CD4-positive, alpha-beta T cell (primary cell): Measurements from ENCODE around the gene AMY2B. TPM values are rescaled to one million over a fixed set of nuclear protein-coding genes. Genes with fewer than 3 reads are reported as not detected.
"Not testable (repeated sequence)": the region's sequence is repeated elsewhere in the genome, so short reads cannot be mapped to it uniquely, and the experiment has no call there.

ENCODE experiments used
- ATAC-seq: fragments of 200-7000 bp; cut with Tn5 transposase; one replicate; pipeline ENCODE4 v1.10.0; 2022; ENCODE audit warnings: mild to moderate bottlenecking; ENCODE audit not compliant: poor library complexity
- CTCF ChIA-PET: fragments of 350-600 bp; sonication (Branson Sonifier 250); formaldehyde crosslinking; loops from one replicate; lab custom pipeline; 2021; ENCODE audit warnings: antibody characterized with exemption, inconsistent platforms; lab: Charles Lee
- POLR2A ChIA-PET: fragments of 350-600 bp; sonication (Branson Sonifier 250); formaldehyde crosslinking; loops from one replicate; lab custom pipeline; 2021; ENCODE audit warnings: antibody characterized with exemption, inconsistent platforms; lab: Charles Lee
- DNase-seq, 14 experiments: peaks; one replicate each; pipeline ENCODE4 v3.0.0-alpha.2; 2013 to 2020; ENCODE audit warnings: mixed read lengths in 2 of 14
- H3K27ac ChIP-seq, 2 donors: one replicate each; pipeline versions ENCODE4 v1.5.1 to v1.7.0; 2013; ENCODE audit warnings: low read length in 2 of 2, low read depth in 1 of 2, mild to moderate bottlenecking in 1 of 2
- H3K27me3 ChIP-seq, 2 experiments: 1 replicate in 1 of 2; 2 replicates in 1 of 2; pipeline versions ENCODE4 v1.6.1 to v1.7.0; 2013; ENCODE audit warnings: low read length in 2 of 2, control low read depth in 1 of 2, mild to moderate bottlenecking in 1 of 2, moderate library complexity in 1 of 2; ENCODE audit not compliant: insufficient read depth in 2 of 2, control insufficient read depth in 1 of 2
- H3K36me3 ChIP-seq: one replicate; pipeline ENCODE4 v1.6.1; 2013; ENCODE audit warnings: low read length, control low read depth; ENCODE audit not compliant: insufficient read depth
- H3K4me1 ChIP-seq: one replicate; pipeline ENCODE4 v1.6.1; 2013; ENCODE audit warnings: low read length, control low read depth; ENCODE audit not compliant: insufficient read depth
- H3K4me3 ChIP-seq: one replicate; pipeline ENCODE4 v1.5.1; 2013; ENCODE audit warnings: mild to moderate bottlenecking, low read length, moderate library complexity
- H3K9me3 ChIP-seq, 2 experiments: 1 replicate in 1 of 2; 2 replicates in 1 of 2; pipeline versions ENCODE4 v1.6.1 to v1.7.0; 2013; ENCODE audit warnings: low read length in 2 of 2, mild to moderate bottlenecking in 2 of 2, control low read depth in 1 of 2, moderate library complexity in 1 of 2; ENCODE audit not compliant: control insufficient read depth in 1 of 2, insufficient read depth in 1 of 2
- H3K27ac Mint-ChIP-seq: one replicate; pipeline ENCODE4 v1.8.0; 2020; ENCODE audit warnings: mixed read lengths
- H3K27me3 Mint-ChIP-seq: one replicate; pipeline ENCODE4 v1.8.0; 2021; ENCODE audit warnings: mixed read lengths
- H3K36me3 Mint-ChIP-seq: one replicate; pipeline ENCODE4 v1.8.0; 2021; ENCODE audit warnings: low read depth, mixed read lengths
- H3K4me1 Mint-ChIP-seq: one replicate; pipeline ENCODE4 v1.8.0; 2021; ENCODE audit warnings: low read depth, mixed read lengths
- H3K4me3 Mint-ChIP-seq: one replicate; pipeline ENCODE4 v1.8.0; 2020; ENCODE audit warnings: mild to moderate bottlenecking, mixed read lengths
- H3K9me3 Mint-ChIP-seq: one replicate; pipeline ENCODE4 v1.8.0; 2020; ENCODE audit warnings: mixed read lengths
- CTCF ChIP-seq: fragments of 200-600 bp; IDR thresholded peaks from one replicate; pipeline ENCODE4 v1.8.0; 2022; ENCODE audit warnings: antibody characterized with exemption, mild to moderate bottlenecking
- intact Hi-C, 2 experiments: fragments of 100-400 bp; cut with DNase I in 1 of 2; cut with micrococcal nuclease in 1 of 2; formaldehyde crosslinking; loops; one replicate each; pipeline versions ENCODE4 v1.15.1 to v1.9.0; 2023 to 2025; cut with DNase I, micrococcal nuclease
- total RNA-seq, 174 experiments: library from RNA in 2 of 174; stranded (reverse) in 2 of 174; gene quantifications; one replicate each; pipeline ENCODE4 v1.2.3 and lab custom pipeline; 2021 to 2026

The AMY2B gene
- total RNA-seq, 2 experiments from 2014 or later = 30.9 to 31.5 TPM

- Mint-ChIP-seq H3K36me3 (peaks cover 17% of the 10 kb centered on the region), H3K9me3 (no peaks in the 10 kb centered on the region), H3K27me3 (no peaks in the 10 kb centered on the region), H3K27ac (no peak overlapping the region), H3K4me1 (no peaks in the 10 kb centered on the region), H3K4me3 (no peak overlapping the region)
- intact Hi-C loops = no loop called here
- CTCF ChIA-PET = no interaction called here
- no peaks in the 10 kb centered on the region for H3K9me3 ChIP-seq
- no peaks in the 10 kb centered on the region for H3K36me3 ChIP-seq
- no peaks in the 10 kb centered on the region for H3K27me3 ChIP-seq
- ATAC-seq (no peak), DNase-seq (no peak)
- POLR2A ChIA-PET = no interaction called here
- H3K4me3 ChIP-seq = no peak overlapping the region
- H3K27ac ChIP-seq = no peak overlapping the region
- no peak for TF ChIP-seq CTCF
- H3K4me1 ChIP-seq = no peaks in the 10 kb centered on the region
Measured at GRCh38 chr1:103582464-103582863, 11.1 kb downstream of the AMY2B start.

- no peak overlapping the region for H3K27ac Mint-ChIP-seq
- no peaks in the 10 kb centered on the region for H3K27me3 Mint-ChIP-seq
- Histone ChIP-seq H3K27ac (no peak overlapping the region), H3K9me3 (peaks cover 0 to 7% of the 10 kb centered on the region in 2 experiments), H3K4me1 (no peaks in the 10 kb centered on the region), H3K4me3 (no peak overlapping the region), H3K36me3 (no peaks in the 10 kb centered on the region), H3K27me3 (no peaks in the 10 kb centered on the region)
- intact Hi-C loops = no loop called here
- CTCF ChIA-PET = no interaction called here
- POLR2A ChIA-PET = no interaction called here
- no peaks in the 10 kb centered on the region for H3K4me1 Mint-ChIP-seq
- peaks cover 7% of the 10 kb centered on the region for H3K36me3 Mint-ChIP-seq
- no peak for ATAC-seq
- no peak for DNase-seq
- peaks cover 3% of the 10 kb centered on the region for H3K9me3 Mint-ChIP-seq
- H3K4me3 Mint-ChIP-seq = no peak overlapping the region
- TF ChIP-seq CTCF = no peak
Measured at GRCh38 chr1:103583887-103584286, 12.5 kb downstream of the AMY2B start.

GRCh38 chr1:103584537-103584936 is 13.1 kb downstream of the AMY2B start:
- intact Hi-C loops = no loop called here
- H3K4me3 Mint-ChIP-seq = no peak overlapping the region
- POLR2A ChIA-PET = no interaction called here
- no peak overlapping the region for H3K27ac Mint-ChIP-seq
- H3K27me3 Mint-ChIP-seq = no peaks in the 10 kb centered on the region
- peaks cover 5% of the 10 kb centered on the region for H3K9me3 Mint-ChIP-seq
- Histone ChIP-seq H3K27me3 (no peaks in the 10 kb centered on the region), H3K9me3 (peaks cover 0 to 7% of the 10 kb centered on the region in 2 experiments), H3K27ac (no peak overlapping the region), H3K36me3 (no peaks in the 10 kb centered on the region), H3K4me3 (no peak overlapping the region), H3K4me1 (no peaks in the 10 kb centered on the region)
- ATAC-seq (no peak), DNase-seq (no peak)
- CTCF ChIA-PET = no interaction called here
- H3K36me3 Mint-ChIP-seq = peaks cover 7% of the 10 kb centered on the region
- H3K4me1 Mint-ChIP-seq = no peaks in the 10 kb centered on the region
- no peak for TF ChIP-seq CTCF

- H3K36me3 ChIP-seq, H3K27ac ChIP-seq, H3K4me3 ChIP-seq, H3K4me1 ChIP-seq, CTCF ChIA-PET, H3K27ac Mint-ChIP-seq, intact Hi-C loops, POLR2A ChIA-PET, H3K36me3 Mint-ChIP-seq, DNase-seq, H3K27me3 ChIP-seq, H3K27me3 Mint-ChIP-seq, H3K9me3 ChIP-seq, H3K4me3 Mint-ChIP-seq, H3K9me3 Mint-ChIP-seq, ATAC-seq, H3K4me1 Mint-ChIP-seq: not testable (repeated sequence)
Measured at GRCh38 chr1:103602740-103603139, 31.4 kb downstream of the AMY2B start.
